HCT116 (cell line): ENCODE results near the gene SELENOM. TPM values are rescaled to one million over a fixed set of nuclear protein-coding genes. Genes with fewer than 3 reads are reported as not detected.
"Not testable (repeated sequence)": the region's sequence is repeated elsewhere in the genome, so short reads cannot be mapped to it uniquely, and the experiment has no call there.

Experiments used
- ATAC-seq: fragments of 200-7000 bp; cut with Tn5 transposase; 2 replicates; pipeline ENCODE4 v1.9.1; 2020; ENCODE audit warnings: mild to moderate bottlenecking, moderate library complexity
- BruUV-seq: library from RNA; stranded (reverse); fragments of 400-500 nt; replicated peaks from 2 replicates; lab custom pipeline; 2021; lab: Mats Ljungman, UMichigan
- CTCF ChIA-PET: fragments of 300-600 bp; sonication (Branson Sonifier 250); formaldehyde crosslinking; loops from one replicate; lab custom pipeline; 2021; ENCODE audit warnings: antibody characterized with exemption; lab: Charles Lee
- POLR2A ChIA-PET: fragments of 300-600, 350-600 bp; sonication (Branson Sonifier 250); formaldehyde crosslinking; loops from one replicate; lab custom pipeline; 2021; ENCODE audit warnings: antibody characterized with exemption; lab: Charles Lee
- RAD21 ChIA-PET, 2 experiments: fragments of 300-600 bp; sonication (Branson Sonifier 250); formaldehyde crosslinking; loops; one replicate each; lab custom pipeline; 2023; ENCODE audit warnings: low total read pairs in 2 of 2; ENCODE audit not compliant: uncharacterized antibody in 2 of 2, unreplicated experiment in 2 of 2, low non-redundant PET in 1 of 2; lab: Charles Lee
- DNase-seq: peaks from one replicate; pipeline ENCODE4 v3.0.0-alpha.2; 2010; ENCODE audit warnings: low read depth, low spot score
- H2AFZ ChIP-seq: fragments of 200-600 bp; shearing (Covaris generic), sonication (generic); 2 replicates; pipeline ENCODE4 v1.6.1; 2017; ENCODE audit warnings: low read depth, mixed run types, mixed read lengths, antibody characterized with exemption, low read length; ENCODE audit not compliant: poor library complexity, severe bottlenecking
- H3K27ac ChIP-seq: 2 replicates; pipeline ENCODE4 v1.5.1; 2012; ENCODE audit warnings: low read depth, low read length
- H3K27me3 ChIP-seq: fragments of 200-600 bp; sonication (generic); 2 replicates; pipeline ENCODE4 v1.6.1; 2016; ENCODE audit warnings: mixed run types, low read length, mixed read lengths; ENCODE audit not compliant: insufficient read depth
- H3K36me3 ChIP-seq, 2 experiments: fragments of 200-500 bp in 1 of 2; fragments of 200-600 bp in 1 of 2; sonication (Bioruptor generic) in 1 of 2; sonication (generic) in 1 of 2; 2 replicates each; pipeline versions ENCODE4 v1.5.1 to v1.6.1; 2014 to 2016; ENCODE audit warnings: low read length in 2 of 2, inconsistent platforms in 1 of 2, mixed read lengths in 1 of 2, mixed run types in 1 of 2; ENCODE audit not compliant: insufficient read depth in 2 of 2, control insufficient read depth in 1 of 2
- H3K4me1 ChIP-seq, 2 experiments: fragments of 200-600 bp in 1 of 2; sonication (generic) in 1 of 2; 2 replicates each; pipeline versions ENCODE4 v1.5.1 to v1.6.1; 2012 to 2017; ENCODE audit warnings: low read length in 2 of 2, inconsistent platforms in 1 of 2, mild to moderate bottlenecking in 1 of 2, mixed read lengths in 1 of 2, mixed run types in 1 of 2, moderate library complexity in 1 of 2; ENCODE audit not compliant: insufficient read depth in 2 of 2, control insufficient read depth in 1 of 2
- H3K4me2 ChIP-seq: fragments of 200-600 bp; sonication (generic); 2 replicates; pipeline ENCODE4 v1.6.1; 2017; ENCODE audit warnings: mixed run types, low read length, mixed read lengths
- H3K4me3 ChIP-seq, 2 experiments: fragments of 200-600 bp in 1 of 2; sonication (generic) in 1 of 2; replicated peaks in 1 of 2; 2 replicates each; pipeline ENCODE4 v1.5.1; 2011 to 2016; ENCODE audit warnings: low read length in 2 of 2, control low read depth in 1 of 2, low read depth in 1 of 2, mild to moderate bottlenecking in 1 of 2, mixed read lengths in 1 of 2, mixed run types in 1 of 2
- H3K79me2 ChIP-seq: fragments of 200-600 bp; sonication (generic); 2 replicates; pipeline ENCODE4 v1.6.1; 2017; ENCODE audit warnings: mild to moderate bottlenecking, mixed run types, low read length, moderate library complexity, mixed read lengths; ENCODE audit not compliant: insufficient read depth
- H3K9ac ChIP-seq: fragments of 200-600 bp; sonication (generic); 2 replicates; pipeline ENCODE4 v1.6.1; 2016; ENCODE audit warnings: low read length, mixed read lengths
- H3K9me2 ChIP-seq: fragments of 200-600 bp; sonication (generic), shearing (Covaris generic); 2 replicates; pipeline ENCODE4 v1.6.1; 2017; ENCODE audit warnings: mixed run types, mild to moderate bottlenecking, moderate library complexity; ENCODE audit not compliant: insufficient read depth
- H3K9me3 ChIP-seq, 2 experiments: fragments of 200-500 bp in 1 of 2; fragments of 200-600 bp in 1 of 2; sonication (Bioruptor generic) in 1 of 2; sonication (generic) in 1 of 2; 2 replicates each; pipeline ENCODE4 v1.6.1; 2014 to 2017; ENCODE audit warnings: low read length in 2 of 2, mixed read lengths in 2 of 2, inconsistent platforms in 1 of 2, low read depth in 1 of 2, mild to moderate bottlenecking in 1 of 2, mixed run types in 1 of 2, moderate library complexity in 1 of 2; ENCODE audit not compliant: control insufficient read depth in 1 of 2, insufficient read depth in 1 of 2
- H4K20me1 ChIP-seq: fragments of 200-600 bp; sonication (generic), shearing (Covaris generic); 2 replicates; pipeline ENCODE4 v1.6.1; 2017; ENCODE audit warnings: mixed run types, mild to moderate bottlenecking, moderate library complexity; ENCODE audit not compliant: insufficient read depth
- CBX3 ChIP-seq: IDR thresholded peaks from 2 replicates; pipeline ENCODE4 v1.6.1; 2012; ENCODE audit warnings: low read depth
- EGR1 ChIP-seq: IDR thresholded peaks from 2 replicates; pipeline ENCODE4 v1.6.1; 2012; ENCODE audit warnings: low read depth
- FOSL1 ChIP-seq: IDR thresholded peaks from 2 replicates; pipeline ENCODE4 v1.6.1; 2012; ENCODE audit warnings: low read depth
- JUND ChIP-seq: IDR thresholded peaks from 2 replicates; pipeline ENCODE4 v1.6.1; 2012
- POLR2A ChIP-seq: IDR thresholded peaks from 2 replicates; pipeline ENCODE4 v1.7.0; 2011; ENCODE audit warnings: borderline replicate concordance; ENCODE audit not compliant: insufficient read depth, insufficient read length; ENCODE audit errors: extremely low read depth
- POLR2AphosphoS5 ChIP-seq: IDR thresholded peaks from 2 replicates; pipeline ENCODE4 v1.6.1; 2011; ENCODE audit warnings: mild to moderate bottlenecking, low read depth, low read length, moderate library complexity
- SIN3A ChIP-seq: IDR thresholded peaks from 2 replicates; pipeline ENCODE4 v1.6.1; 2012; ENCODE audit warnings: low read depth
- SP1 ChIP-seq: IDR thresholded peaks from 2 replicates; pipeline ENCODE4 v1.6.1; 2012; ENCODE audit warnings: low read depth
- SRF ChIP-seq: IDR thresholded peaks from 2 replicates; pipeline ENCODE4 v1.6.1; 2012; ENCODE audit warnings: low read depth
- TCF7L2 ChIP-seq: IDR thresholded peaks from 2 replicates; pipeline ENCODE4 v1.7.0; 2011; ENCODE audit warnings: borderline replicate concordance, inconsistent platforms; ENCODE audit not compliant: insufficient read depth, insufficient read length; ENCODE audit errors: extremely low read depth
- ZFX ChIP-seq: fragments of 450-650 bp; IDR thresholded peaks from 2 replicates; pipeline ENCODE4 v1.6.1; 2017
- ZNF274 ChIP-seq: fragments of 200-500 bp; sonication (Bioruptor generic); IDR thresholded peaks from 2 replicates; pipeline ENCODE4 v1.6.1; 2014; ENCODE audit warnings: mild to moderate bottlenecking, low read depth, low read length, inconsistent platforms
- intact Hi-C: fragments of 100-400 bp; cut with micrococcal nuclease; formaldehyde crosslinking; loops from 2 replicates; pipeline ENCODE4 v1.10.0; 2022
- total RNA-seq: library from RNA; stranded (reverse); gene quantifications from one replicate; pipeline ENCODE4 v1.2.1, GENCODE V29; 2021; ENCODE audit not compliant: unreplicated experiment
- TF ChIP-seq, protein P1 (sequence below): IDR thresholded peaks from 2 replicates; pipeline ENCODE4 v1.6.1; 2012

The SELENOM gene
- total RNA-seq, 1 experiment from 2014 or later, result 65.6 TPM

DNA sequence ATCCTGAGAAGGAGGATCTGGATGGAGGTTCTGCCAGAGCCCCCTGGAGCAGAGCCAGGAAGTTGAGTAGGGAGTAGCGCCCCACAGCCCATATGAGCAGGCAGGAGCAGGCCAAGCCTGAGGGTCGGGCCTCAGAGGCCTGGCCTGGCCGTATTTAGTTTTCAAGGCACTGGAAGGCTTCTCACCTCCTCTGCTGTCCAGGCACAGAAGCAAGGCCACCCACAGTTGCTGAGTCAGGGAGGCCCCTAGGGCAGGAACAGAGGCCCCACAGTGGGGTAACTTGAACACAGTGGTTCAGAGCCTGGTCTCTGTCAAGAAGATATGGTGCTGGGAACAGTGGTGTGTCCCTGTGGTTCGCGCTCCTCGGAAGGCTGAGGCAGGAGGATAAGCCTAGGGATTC, 47.7 kb downstream of the SELENOM start:
- H3K4me1 ChIP-seq, result peaks cover 5 to 34% of the 10 kb centered on the region in 2 experiments; a peak in 3 of 4 replicates

DNA sequence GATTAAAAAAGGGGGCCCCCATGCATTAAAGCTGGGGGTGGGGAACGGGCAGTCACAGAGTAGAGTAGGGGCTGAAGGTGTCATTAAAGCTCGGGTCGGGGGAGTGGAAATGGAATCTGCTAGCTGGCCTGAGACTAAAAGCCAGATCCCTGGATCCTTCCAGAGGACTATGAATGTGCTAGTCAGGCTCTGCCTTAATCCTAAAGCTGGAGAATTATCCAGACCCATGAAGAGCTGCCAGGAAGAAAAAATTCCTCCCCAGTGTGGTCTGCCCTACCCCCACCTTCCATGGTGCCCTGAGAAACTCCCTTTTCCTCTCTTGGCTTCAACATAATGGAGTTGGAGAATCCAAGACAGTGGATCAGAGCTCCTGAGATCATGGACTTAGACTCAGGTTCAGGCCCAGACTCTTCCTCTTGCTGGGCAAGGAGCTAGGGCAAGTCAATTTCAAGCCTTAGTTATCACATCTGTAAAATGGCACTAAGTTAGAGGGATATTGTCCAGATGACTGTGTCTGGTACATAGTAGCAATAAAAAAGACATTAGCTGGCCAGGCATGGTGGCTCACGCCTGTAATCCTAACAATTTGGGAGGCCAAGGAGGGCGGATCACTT, 50.3 kb downstream of the SELENOM start:
- Histone ChIP-seq H3K4me2 (no peak overlapping the region), H3K27ac (no peak overlapping the region)

More for the DNA sequence above, 47.7 kb downstream of the SELENOM start:
- H4K20me1 ChIP-seq, CTCF ChIA-PET, H3K4me3 ChIP-seq, RAD21 ChIA-PET, ATAC-seq, H3K36me3 ChIP-seq, H3K9me3 ChIP-seq, H2AFZ ChIP-seq, H3K4me2 ChIP-seq, H3K9ac ChIP-seq, POLR2A ChIA-PET, H3K27me3 ChIP-seq, H3K9me2 ChIP-seq, DNase-seq, intact Hi-C loops, H3K27ac ChIP-seq, H3K79me2 ChIP-seq, BruUV-seq: not testable (repeated sequence)

More for the DNA sequence above, 50.3 kb downstream of the SELENOM start:
- Histone ChIP-seq H4K20me1 (no peaks in the 10 kb centered on the region), H3K27me3 (no peaks in the 10 kb centered on the region), H3K4me1 (peaks cover 0 to 20% of the 10 kb centered on the region in 2 experiments; a peak in 2 of 4 replicates), H3K9ac (no peak overlapping the region), H3K9me2 (no peaks in the 10 kb centered on the region), H3K4me3 (no peak overlapping the region), H3K36me3 (no peaks in the 10 kb centered on the region), H3K9me3 (no peaks in the 10 kb centered on the region), H3K79me2 (no peaks in the 10 kb centered on the region)
- no TSS peak for BruUV-seq
- CTCF ChIA-PET, result no interaction called here
- no peak for ATAC-seq
- TF ChIP-seq, protein P1, sequence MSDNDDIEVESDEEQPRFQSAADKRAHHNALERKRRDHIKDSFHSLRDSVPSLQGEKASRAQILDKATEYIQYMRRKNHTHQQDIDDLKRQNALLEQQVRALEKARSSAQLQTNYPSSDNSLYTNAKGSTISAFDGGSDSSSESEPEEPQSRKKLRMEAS, result no peak
- TF ChIP-seq JUND, result no peak
- TF ChIP-seq POLR2AphosphoS5, result no peak
- no peak for TF ChIP-seq ZFX
- no peak for TF ChIP-seq SRF
- TF ChIP-seq TCF7L2, result no peak
- no peak for TF ChIP-seq EGR1
- no peak for TF ChIP-seq SIN3A
- TF ChIP-seq ZNF274, result no peak
- no peak for TF ChIP-seq CBX3
- TF ChIP-seq SP1, result no peak
- TF ChIP-seq POLR2A, result no peak
- TF ChIP-seq FOSL1, result no peak
- TF ChIP-seq, all 23 proteins: peak for 0
- no peak overlapping the region for H2AFZ ChIP-seq
- RAD21 ChIA-PET, result no interaction called here
- intact Hi-C loops, result no loop called here
- POLR2A ChIA-PET, result interaction anchor here (0.7 kb wide), 1 partner anchor 311 kb away, joined by 3 read pairs; no protein-coding TSS in a partner anchor
- no peak for DNase-seq
